Measurements from ENCODE around the gene RAET1E. TPM values are rescaled to one million over a fixed set of nuclear protein-coding genes. Genes with fewer than 3 reads are reported as not detected.

RAET1E gene
- total and polyA plus RNA-seq, 8 donors: 0.19 to 2.6 TPM; not detected in 6

DNA sequence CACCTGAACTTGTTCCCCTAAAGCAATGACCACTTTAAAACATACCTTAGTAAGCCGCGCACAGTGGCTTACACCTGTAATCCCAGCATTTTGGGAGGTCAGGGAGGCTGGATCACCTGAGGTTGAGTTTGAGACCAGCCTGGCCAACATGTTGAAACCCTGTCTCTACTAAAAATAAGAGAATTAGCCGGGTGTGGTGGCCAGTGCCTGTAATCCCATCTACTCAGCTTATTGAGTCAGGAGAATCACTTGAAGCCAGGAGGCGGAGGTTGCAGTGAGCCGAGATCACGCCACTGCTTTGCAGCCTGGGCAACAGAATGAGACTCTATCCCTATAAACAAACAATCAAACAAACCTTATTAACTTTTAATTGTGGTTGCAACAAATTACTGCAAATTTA, 1.6 kb upstream of the RAET1E start:
- no peaks in the 10 kb centered on the region for H3K36me3 ChIP-seq
- no peak for DNase-seq
- H3K4me3 ChIP-seq: no peak overlapping the region
- no peaks in the 10 kb centered on the region for H3K9me3 ChIP-seq
- H3K27ac ChIP-seq: no peak overlapping the region
- 85 to 96% (median 92%) methylated on average over 6 of the region's 6 CpGs for WGBS, 5 donors
- peaks cover 30 to 39% (median 35%) of the 10 kb centered on the region in 4 donors for H3K4me1 ChIP-seq
- H3K27me3 ChIP-seq: no peaks in the 10 kb centered on the region
- intact Hi-C loops (cut with DNase I; ENCODE audit: low total_unique reads): no loop called here
- TF ChIP-seq POLR2A (IDR thresholded peaks at IDR 0.05) (no peak), EP300 (IDR thresholded peaks at IDR 0.05) (no peak), POLR2AphosphoS5 (IDR thresholded peaks at IDR 0.05) (no peak)
- TF ChIP-seq, protein P1, sequence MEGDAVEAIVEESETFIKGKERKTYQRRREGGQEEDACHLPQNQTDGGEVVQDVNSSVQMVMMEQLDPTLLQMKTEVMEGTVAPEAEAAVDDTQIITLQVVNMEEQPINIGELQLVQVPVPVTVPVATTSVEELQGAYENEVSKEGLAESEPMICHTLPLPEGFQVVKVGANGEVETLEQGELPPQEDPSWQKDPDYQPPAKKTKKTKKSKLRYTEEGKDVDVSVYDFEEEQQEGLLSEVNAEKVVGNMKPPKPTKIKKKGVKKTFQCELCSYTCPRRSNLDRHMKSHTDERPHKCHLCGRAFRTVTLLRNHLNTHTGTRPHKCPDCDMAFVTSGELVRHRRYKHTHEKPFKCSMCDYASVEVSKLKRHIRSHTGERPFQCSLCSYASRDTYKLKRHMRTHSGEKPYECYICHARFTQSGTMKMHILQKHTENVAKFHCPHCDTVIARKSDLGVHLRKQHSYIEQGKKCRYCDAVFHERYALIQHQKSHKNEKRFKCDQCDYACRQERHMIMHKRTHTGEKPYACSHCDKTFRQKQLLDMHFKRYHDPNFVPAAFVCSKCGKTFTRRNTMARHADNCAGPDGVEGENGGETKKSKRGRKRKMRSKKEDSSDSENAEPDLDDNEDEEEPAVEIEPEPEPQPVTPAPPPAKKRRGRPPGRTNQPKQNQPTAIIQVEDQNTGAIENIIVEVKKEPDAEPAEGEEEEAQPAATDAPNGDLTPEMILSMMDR (IDR thresholded peaks at IDR 0.05): no peak

- Histone ChIP-seq H3K36me3 (no peaks in the 10 kb centered on the region), H3K4me1 (peaks cover 30 to 39% (median 35%) of the 10 kb centered on the region in 4 donors), H3K27me3 (no peaks in the 10 kb centered on the region), H3K27ac (no peak overlapping the region), H3K9me3 (no peaks in the 10 kb centered on the region), H3K4me3 (no peak overlapping the region)
- WGBS, 5 donors: 91 to 96% (median 95%) methylated on average over 9 of the region's 9 CpGs
- no peak for TF ChIP-seq POLR2AphosphoS5 (IDR thresholded peaks at IDR 0.05)
- TF ChIP-seq, protein P1 (IDR thresholded peaks at IDR 0.05): no peak
- TF ChIP-seq POLR2A (IDR thresholded peaks at IDR 0.05): no peak
- no peak for TF ChIP-seq EP300 (IDR thresholded peaks at IDR 0.05)
- no peak for DNase-seq
- intact Hi-C loops (cut with DNase I; ENCODE audit: low total_unique reads): no loop called here
Observed at GRCh38 chr6:149898966-149899365, 1.1 kb upstream of the RAET1E start.

DNA sequence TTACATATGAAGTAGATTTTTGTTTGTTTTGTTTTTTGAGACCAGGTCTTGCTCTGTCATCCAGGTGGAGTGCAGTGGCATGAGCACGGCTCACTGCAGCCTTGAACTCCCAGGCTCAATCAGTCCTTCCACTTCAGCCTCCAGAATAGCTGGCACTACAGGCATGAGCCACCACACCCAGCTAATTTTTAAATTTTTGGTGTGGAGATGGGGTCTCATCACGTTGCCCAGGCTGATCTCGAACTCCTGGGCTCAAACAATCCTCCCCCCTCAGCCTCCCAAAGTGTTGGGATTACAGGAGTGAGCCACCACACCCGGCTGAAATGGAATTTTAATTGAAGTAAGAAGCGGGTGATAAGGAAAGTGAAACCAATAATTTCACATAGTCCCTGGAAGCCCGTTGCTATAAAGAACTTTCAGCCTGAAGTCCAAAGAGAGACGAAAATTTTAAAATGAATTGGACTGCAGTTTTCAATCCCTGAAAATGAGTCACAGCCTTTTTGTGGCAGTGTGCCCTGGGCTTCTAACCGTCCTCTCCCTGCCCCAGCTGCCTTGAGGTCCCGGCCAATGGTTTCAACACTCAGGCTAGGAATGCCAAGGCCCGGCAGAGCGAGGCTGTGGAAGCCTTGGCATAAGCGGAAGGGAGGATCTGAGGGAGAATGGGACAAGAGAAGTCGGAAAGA, 757 bp downstream of the RAET1E start:
- Histone ChIP-seq H3K9me3 (no peaks in the 10 kb centered on the region), H3K36me3 (no peaks in the 10 kb centered on the region), H3K4me1 (peaks cover 30 to 39% (median 35%) of the 10 kb centered on the region in 4 donors), H3K27ac (peak overlapping the region; percentile 51 to 87 (median 83)), H3K27me3 (no peaks in the 10 kb centered on the region), H3K4me3 (peak overlapping the region; percentile 28 to 34 (median 31))
- DNase-seq: peak; percentile 48 to 78
- intact Hi-C loops (cut with DNase I; ENCODE audit: low total_unique reads): no loop called here
- WGBS, 5 donors: 24 to 43% (median 35%) methylated on average over 13 of the region's 13 CpGs
- TF ChIP-seq POLR2AphosphoS5 (IDR thresholded peaks at IDR 0.05): peak; percentile 46 to 74 (median 61)
- TF ChIP-seq POLR2A (IDR thresholded peaks at IDR 0.05): no peak
- no peak for TF ChIP-seq EP300 (IDR thresholded peaks at IDR 0.05)
- TF ChIP-seq, protein P1 (IDR thresholded peaks at IDR 0.05): no peak

DNA sequence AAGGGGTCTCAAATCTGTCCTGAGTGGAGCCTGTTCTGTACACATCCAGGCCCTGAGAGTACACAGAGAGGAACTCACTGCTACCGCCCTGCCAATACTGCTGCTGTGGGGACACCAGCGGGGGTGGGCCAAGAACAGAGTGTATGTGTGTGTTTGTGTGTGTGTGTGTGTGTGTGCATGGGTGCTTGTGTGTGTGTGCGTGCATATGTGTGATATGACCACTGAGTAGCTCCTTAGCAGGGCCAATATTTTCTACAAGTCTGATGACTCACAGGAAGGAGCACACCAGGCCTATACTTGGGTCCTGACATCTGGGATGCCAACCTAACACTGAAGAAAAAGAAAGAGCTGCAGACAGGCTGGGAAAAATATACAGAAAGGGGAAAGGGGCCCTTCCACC, 1.4 kb downstream of the RAET1E start:
- Histone ChIP-seq H3K27ac (peak overlapping the region in 4 of 5 donors; percentile 76 to 87 (median 84)), H3K4me3 (no peak overlapping the region)
- 77 to 90% (median 84%) methylated on average over 3 of the region's 3 CpGs for WGBS, 5 donors

More for the DNA sequence above, 1.4 kb downstream of the RAET1E start:
- DNase-seq: no peak
- TF ChIP-seq, protein P1 (IDR thresholded peaks at IDR 0.05): no peak
- TF ChIP-seq POLR2A (IDR thresholded peaks at IDR 0.05): no peak
- no peak for TF ChIP-seq POLR2AphosphoS5 (IDR thresholded peaks at IDR 0.05)
- TF ChIP-seq EP300 (IDR thresholded peaks at IDR 0.05): no peak
- Histone ChIP-seq H3K36me3 (no peaks in the 10 kb centered on the region), H3K27me3 (no peaks in the 10 kb centered on the region), H3K4me1 (peaks cover 30 to 39% (median 35%) of the 10 kb centered on the region in 4 donors), H3K9me3 (no peaks in the 10 kb centered on the region)
- intact Hi-C loops (cut with DNase I; ENCODE audit: low total_unique reads): no loop called here
